ENCODE measurements around the gene FHL2.

The FHL2 gene

GRCh38 chr2:105379741-105380186 lies 19.1 kb downstream of the FHL2 start:
- no peak for DNase-seq (ENCODE audit: low read depth in 3 of 3)

GRCh38 chr2:105378921-105379383 lies 19.9 kb downstream of the FHL2 start:
- DNase-seq (ENCODE audit: low read depth in 3 of 3) = no peak

- no peak for DNase-seq (ENCODE audit: low read depth in 3 of 3)
These were observed 20.5 kb downstream of the FHL2 start for GRCh38 chr2:105378276-105378840.

GRCh38 chr2:105377871-105378270 lies 21.0 kb downstream of the FHL2 start:
- DNase-seq (ENCODE audit: low read depth in 3 of 3) = no peak

GRCh38 chr2:105376789-105377240 lies 22.0 kb downstream of the FHL2 start:
- no peak for DNase-seq (ENCODE audit: low read depth in 3 of 3)

GRCh38 chr2:105376010-105376409 lies 22.8 kb downstream of the FHL2 start:
- DNase-seq (ENCODE audit: low read depth in 3 of 3) = no peak

GRCh38 chr2:105375001-105375561 lies 23.8 kb downstream of the FHL2 start:
- no peak for DNase-seq (ENCODE audit: low read depth in 3 of 3)

- DNase-seq (ENCODE audit: low read depth in 3 of 3) = no peak
These were observed 24.9 kb downstream of the FHL2 start for GRCh38 chr2:105373895-105374401.

- DNase-seq (ENCODE audit: low read depth in 3 of 3) = no peak
These were observed 25.5 kb downstream of the FHL2 start for GRCh38 chr2:105373344-105373781.

- DNase-seq (ENCODE audit: low read depth in 3 of 3) = no peak
These were observed 27.0 kb downstream of the FHL2 start for GRCh38 chr2:105371810-105372209.

GRCh38 chr2:105371156-105371555 lies 27.7 kb downstream of the FHL2 start:
- no peak for DNase-seq (ENCODE audit: low read depth in 3 of 3)

GRCh38 chr2:105369777-105370690 lies 28.8 kb downstream of the FHL2 start:
- DNase-seq (ENCODE audit: low read depth in 3 of 3) = peak; percentile 69 to 74 (median 74)

GRCh38 chr2:105368759-105369408 lies 30.0 kb downstream of the FHL2 start:
- DNase-seq (ENCODE audit: low read depth in 3 of 3) = no peak

- no peak for DNase-seq (ENCODE audit: low read depth in 3 of 3)
These were observed 33.6 kb downstream of the FHL2 start for GRCh38 chr2:105365206-105365605.

GRCh38 chr2:105364436-105365139 lies 34.3 kb downstream of the FHL2 start:
- DNase-seq (ENCODE audit: low read depth in 3 of 3) = no peak

- no peak for DNase-seq (ENCODE audit: low read depth in 3 of 3)
These were observed 35.8 kb downstream of the FHL2 start for GRCh38 chr2:105362862-105363591.

- DNase-seq (ENCODE audit: low read depth in 3 of 3) = no peak
These were observed 37.6 kb downstream of the FHL2 start for GRCh38 chr2:105361102-105361889.

GRCh38 chr2:105358593-105358992 lies 40.3 kb downstream of the FHL2 start:
- no peak for DNase-seq (ENCODE audit: low read depth in 3 of 3)

GRCh38 chr2:105357122-105357521 lies 41.7 kb downstream of the FHL2 start:
- DNase-seq (ENCODE audit: low read depth in 3 of 3) = no peak

Measured in stimulated activated CD4-positive, alpha-beta T cell treated with anti-CD3 and anti-CD28 coated beads, TNF-alpha, amount 100 ng/mL, for 4 hours (primary cell).